NCI-H345 treated with DMSO at 0.1 percent for 48 hours (cell line): ENCODE measurements around the gene CHD6.

Experiments
- DNase-seq: peaks from one replicate; lab custom pipeline; 2025; ENCODE audit not compliant: unreplicated experiment; lab: John Stamatoyannopoulos, UW

CHD6 gene

DNA sequence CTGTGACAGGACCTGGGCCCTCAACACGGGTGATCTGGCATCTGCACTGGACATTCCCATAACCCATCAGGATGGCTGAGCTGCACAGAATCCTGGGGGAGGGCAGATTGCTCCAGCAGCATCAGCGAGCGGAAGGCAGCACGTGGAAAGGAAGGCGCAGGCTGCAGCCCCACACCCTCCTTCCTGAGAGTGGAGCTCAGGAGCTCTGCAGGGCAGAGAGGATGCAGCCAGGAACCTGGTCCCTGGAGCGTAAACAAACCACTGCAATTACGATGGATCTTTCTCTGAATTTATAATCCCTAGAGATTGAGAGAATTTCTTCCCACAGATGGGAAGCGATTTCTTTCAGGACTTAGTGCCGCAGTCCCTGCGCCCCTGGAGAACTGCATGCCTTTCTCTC lies 211.8 kb downstream of the CHD6 start:
- no peak for DNase-seq

GRCh38 chr20:41405436-41405835 lies 212.7 kb downstream of the CHD6 start:
- DNase-seq, result no peak

DNA sequence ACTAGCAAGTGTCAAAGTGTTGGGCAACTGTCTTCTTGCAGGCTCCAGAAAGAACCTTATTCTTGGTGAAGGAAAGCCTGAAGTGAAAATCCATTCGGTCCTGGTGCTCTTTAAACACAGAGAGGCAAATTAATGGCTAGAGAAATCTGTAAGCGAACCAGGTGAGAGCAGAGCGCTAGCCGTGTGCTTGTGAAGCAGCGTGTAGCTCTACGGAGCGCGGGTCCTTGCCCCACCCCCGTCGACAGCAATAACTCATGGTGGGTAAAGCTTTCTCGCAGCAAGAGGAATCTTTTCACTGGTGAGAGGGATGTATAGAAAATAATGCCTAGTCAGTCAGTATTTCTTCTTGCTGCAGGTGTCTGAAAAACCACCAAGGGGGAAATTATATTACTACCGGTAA lies 214.6 kb downstream of the CHD6 start:
- DNase-seq, result no peak

GRCh38 chr20:41398408-41398807 lies 219.8 kb downstream of the CHD6 start:
- no peak for DNase-seq

DNA sequence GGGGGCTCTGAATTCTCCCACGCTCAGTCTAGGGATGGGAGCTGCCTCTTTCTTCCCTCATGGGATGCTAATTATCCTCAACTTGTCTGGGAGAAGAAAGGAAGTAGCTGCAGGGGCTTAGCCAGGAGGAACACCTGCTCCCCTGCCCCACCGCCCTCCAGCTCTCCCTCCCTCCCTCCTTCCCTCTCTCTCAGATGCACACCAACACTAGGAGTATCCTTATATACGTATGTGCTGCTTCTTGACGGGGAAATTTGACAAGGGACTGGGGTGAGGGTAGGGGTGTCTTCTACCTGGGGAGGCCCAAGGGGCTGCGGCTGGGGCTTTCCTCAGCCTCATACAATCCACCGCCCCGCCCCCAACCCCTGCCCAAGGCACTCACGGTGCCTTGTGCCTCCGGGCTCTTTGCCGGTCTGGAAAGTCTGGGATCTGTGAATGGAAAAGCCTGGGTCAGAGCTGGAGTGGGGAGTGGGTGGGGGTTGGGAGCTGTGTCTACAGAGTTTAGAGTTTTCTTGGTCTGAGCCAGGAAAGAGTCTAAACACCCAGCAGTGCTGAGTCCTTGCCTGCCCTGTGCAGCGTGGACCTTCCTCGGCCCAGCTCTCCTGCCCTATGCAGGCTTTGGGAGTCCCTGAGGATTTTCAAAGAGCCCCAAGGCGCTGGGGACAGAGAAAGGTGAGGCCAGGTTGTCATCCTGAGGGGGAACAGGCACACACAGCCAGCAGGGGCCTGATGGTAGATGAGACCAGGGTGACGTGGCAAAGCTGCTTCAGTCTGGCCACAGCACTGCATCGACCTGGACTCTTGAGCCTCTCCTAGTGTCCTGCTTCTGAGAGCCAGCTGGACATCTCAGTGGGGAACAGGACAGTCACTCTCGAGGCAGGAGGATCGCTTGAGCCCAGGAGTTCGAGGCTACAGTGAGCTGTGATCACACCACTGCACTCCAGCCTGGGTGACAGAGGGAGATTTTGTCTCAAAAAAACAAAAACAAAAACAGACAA lies 222.2 kb downstream of the CHD6 start:
- DNase-seq, result no peak

- DNase-seq, result no peak
Measured at GRCh38 chr20:41394931-41395666, 223.1 kb downstream of the CHD6 start.

- DNase-seq, result no peak
Measured at GRCh38 chr20:41394081-41394480, 224.1 kb downstream of the CHD6 start.

- no peak for DNase-seq
Measured at GRCh38 chr20:41393705-41394066, 224.5 kb downstream of the CHD6 start.

DNA sequence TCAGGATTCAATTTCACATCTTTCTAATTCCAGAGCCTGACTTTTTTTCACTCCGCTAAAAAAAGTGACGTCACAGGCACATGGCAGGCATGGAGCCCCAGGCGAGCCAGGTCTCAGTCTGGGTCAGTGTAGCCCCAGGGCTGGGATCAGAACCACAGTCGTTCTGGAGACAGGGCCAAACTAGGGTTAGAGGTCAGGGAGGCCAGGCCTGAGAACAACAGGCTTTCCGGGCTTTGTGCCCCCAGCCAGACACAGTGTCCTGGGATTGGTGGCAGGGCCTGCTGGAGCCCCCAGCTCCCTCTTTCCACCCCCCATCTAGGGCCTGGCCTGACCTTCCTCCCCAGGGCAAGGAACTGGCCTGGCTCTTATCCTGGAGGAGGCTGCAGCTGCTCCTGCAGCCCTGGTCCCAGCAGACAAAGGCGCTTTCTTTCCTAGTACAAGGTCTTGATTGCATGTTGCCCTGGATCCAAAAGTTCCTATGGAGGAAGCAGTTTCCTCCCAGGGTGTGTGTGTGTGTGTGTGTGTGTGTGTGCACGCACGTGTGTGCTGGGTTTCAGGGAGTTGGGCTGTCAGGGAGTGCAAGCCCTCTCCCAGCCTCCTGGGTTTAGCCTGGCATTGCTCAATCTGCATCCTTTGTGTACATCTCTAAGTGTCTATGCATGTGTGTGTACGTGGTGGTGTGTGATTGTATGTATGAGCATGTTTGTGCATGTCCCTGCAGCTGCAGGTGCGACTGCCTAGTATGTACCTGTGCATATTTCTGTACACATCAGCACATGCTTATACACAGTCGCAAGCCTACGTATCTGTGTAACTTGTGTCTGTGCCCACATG lies 225.1 kb downstream of the CHD6 start:
- DNase-seq, result no peak

- no peak for DNase-seq
Measured at GRCh38 chr20:41392295-41392694, 225.9 kb downstream of the CHD6 start.

DNA sequence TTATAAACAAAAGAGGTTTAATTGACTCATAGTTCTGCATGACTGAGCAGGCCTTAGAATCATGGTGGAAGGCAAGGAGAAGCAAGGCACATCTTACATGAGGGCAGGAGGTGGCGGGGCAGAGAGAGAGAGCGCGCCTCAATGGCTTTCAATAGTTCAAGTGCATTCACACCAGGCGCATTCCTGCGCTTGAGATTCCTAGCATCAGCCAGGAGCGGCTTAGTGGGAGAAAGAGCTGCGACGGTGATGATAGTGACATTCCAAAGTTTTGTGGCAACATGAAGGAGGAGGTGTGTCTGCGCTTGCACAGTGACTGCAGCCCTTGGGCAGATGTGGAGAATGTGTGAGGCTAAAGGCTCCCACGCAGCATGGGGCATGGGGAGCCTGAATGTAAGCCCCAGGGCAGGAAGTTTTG lies 226.6 kb downstream of the CHD6 start:
- DNase-seq, result no peak

DNA sequence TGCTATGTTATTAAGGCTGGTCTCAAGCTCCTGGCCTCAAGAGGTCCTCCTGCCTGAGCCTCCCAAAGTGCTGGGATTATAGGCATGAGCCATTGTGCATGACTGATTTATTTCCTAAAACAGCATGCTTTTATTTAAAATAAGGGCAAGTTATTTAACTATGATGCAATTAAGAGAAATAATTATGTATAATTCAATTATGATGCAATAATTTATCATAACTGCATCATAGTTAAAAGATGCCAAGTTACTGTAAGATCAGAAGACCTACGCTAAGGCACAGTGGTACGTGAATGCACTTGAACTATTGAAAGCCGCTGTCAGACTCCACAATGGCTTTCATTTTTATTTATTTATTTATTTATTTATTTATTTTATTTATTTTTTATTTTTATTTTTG lies 227.3 kb downstream of the CHD6 start:
- DNase-seq, result no peak

GRCh38 chr20:41387444-41387851 lies 230.7 kb downstream of the CHD6 start:
- DNase-seq, result no peak

GRCh38 chr20:41386502-41387427 lies 231.4 kb downstream of the CHD6 start:
- DNase-seq, result no peak

- DNase-seq, result no peak
Measured at GRCh38 chr20:41382791-41383305, 235.3 kb downstream of the CHD6 start.

GRCh38 chr20:41380551-41381193 lies 237.5 kb downstream of the CHD6 start:
- DNase-seq, result no peak

DNA sequence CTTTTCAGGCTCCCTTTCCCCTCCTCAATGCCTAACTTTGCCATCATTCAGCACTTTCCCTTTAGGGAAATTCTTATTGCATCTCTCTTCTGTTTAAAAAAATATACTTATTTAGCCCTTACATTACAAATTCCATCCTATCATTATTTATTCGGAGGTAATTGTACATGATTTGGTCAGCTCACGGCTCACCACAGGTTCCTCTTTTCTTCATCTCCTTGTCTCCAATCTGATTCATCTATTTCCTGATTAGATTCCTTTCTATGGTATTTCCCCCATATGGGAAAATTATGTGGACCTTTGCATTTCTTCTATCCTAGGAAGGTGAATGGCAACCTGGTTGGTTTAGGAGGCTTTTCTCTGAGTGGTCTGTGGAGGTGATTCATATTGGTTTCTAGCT lies 238.6 kb downstream of the CHD6 start:
- DNase-seq, result no peak

DNA sequence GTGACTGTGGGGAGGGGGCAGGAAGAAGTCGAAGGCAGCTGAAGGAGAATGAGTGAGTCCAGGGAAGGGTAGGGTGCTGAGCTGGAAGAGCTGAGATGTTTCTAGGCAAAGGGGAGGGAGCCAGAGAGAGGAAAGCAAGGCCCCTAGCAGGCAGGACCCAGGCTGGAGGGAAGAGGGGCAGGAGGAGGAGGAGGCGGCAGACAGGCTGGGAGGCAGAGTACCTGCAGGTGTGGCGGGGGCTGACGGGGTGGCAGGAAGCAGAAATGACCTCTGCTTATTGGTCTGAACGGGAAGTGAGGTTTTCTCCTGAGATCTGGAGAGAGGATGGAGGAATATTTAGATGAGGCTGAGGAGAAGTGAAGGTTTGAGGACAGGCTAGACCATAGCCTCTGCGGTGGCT lies 240.9 kb downstream of the CHD6 start:
- no peak for DNase-seq

- DNase-seq, result no peak
Measured at GRCh38 chr20:41376349-41376748, 241.8 kb downstream of the CHD6 start.

DNA sequence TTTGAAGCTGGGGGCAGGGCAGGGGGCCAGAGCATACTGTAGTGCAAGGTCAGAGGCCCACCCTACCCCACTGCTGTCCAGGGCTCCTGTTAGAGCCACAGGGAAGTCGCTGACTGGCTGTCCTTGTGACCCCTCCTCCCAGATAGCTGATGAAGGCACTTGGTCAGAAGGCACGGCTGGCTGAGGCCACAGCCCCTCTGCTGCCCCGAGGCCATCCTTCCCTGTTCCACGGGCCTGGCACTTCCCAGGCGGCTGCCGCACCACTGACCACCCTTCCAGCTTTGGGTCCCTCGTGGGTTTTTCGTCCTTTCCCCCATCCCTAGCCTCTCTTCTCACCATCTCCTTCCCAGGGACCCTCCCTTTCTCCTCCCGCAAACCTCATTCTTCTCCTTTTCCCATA lies 242.3 kb downstream of the CHD6 start:
- DNase-seq, result no peak
